GM21576 (cell line): ENCODE data around the gene LOC128125822.
"Not testable (repeated sequence)": the region's sequence is repeated elsewhere in the genome, so short reads cannot be mapped to it uniquely, and the experiment has no call there.

Experiments
- ATAC-seq: cut with Tn5 transposase; IDR thresholded peaks from one replicate; pipeline ENCODE4 v1.9.1; 2021; ENCODE audit warnings: mild to moderate bottlenecking, moderate library complexity; ENCODE audit not compliant: unreplicated experiment

The LOC128125822 gene

DNA sequence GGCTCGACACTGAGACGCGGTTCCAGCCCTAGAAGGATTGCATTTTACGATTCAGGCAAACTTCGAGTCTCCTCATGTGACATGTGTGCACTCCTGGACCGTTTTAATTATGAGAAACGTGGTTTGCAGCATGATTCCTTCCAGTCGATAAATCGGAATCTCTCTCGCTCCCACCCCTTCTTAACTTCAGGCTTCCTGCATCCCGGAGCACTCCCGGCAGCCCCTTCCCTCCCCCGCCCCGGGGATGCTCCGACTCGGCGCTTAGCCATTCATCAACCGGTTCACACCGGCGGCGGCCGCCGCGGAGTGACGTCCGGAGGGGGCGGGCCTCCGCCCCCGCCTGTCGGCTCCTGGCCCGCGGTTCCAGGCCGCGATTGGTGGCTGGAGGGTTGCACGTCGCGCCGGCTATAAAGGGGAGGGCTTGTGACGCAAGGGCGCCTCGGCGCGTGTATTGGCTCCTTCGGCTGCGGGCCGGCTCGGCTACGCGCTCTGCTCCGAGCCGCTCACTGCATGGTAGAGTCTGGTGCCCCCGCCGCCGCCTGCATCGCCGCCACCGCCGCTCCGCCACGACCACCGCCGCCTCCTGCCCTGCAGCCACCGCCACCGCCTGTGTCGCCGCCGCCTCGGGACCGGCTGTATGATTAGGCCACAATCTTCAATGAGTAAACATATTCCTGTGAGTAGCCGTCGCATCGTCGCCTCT, at the start of gene LOC128125822, which contains the start of gene PTP4A1:
LOC128125822 (plus strand) TSS at position 437 of the 703 bp plus-strand sequence.
PTP4A1 (plus strand) TSS at position 437 of the 703 bp plus-strand sequence. CDS start 4,401 bp downstream, outside the sequence.
- ATAC-seq = peak; percentile 90

DNA sequence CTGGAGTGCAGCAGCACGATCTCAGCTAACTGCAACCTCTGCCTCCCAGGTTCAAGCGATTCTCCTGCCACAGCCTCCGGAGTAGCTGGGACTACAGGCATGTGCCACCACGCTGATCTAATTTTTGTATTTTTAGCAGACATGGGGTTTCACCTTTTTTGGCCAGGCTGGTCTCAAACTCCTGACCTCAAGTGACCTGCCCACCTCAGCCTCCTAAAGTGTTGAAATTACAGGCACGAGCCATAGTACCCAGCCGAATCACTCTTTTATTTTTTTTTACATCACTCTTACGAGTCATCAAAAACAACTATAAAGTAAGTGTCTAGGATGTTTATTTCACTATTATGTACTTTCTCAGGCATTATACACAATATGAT, 49.4 kb upstream of the LOC128125822 start:
- ATAC-seq = not testable (repeated sequence)

DNA sequence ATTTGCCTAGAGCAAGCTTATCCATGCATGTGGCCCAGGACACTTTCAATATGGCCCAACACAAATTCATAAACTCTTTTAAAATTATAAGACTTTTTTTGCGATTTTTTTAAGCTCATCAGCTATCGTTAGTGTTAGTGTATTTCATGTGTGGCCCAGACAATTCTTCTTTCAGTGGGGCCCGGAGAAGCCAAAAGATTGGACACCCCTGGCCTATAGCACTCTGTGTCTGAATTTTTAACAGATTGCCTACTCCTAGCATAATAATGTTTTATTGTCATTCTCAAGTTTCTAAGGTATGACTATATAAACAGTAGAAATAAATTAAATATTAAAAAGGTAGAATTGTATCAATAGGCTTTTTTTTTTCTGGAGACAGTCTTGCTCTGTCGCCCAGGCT, 48.6 kb upstream of the LOC128125822 start:
- ATAC-seq = no peak

DNA sequence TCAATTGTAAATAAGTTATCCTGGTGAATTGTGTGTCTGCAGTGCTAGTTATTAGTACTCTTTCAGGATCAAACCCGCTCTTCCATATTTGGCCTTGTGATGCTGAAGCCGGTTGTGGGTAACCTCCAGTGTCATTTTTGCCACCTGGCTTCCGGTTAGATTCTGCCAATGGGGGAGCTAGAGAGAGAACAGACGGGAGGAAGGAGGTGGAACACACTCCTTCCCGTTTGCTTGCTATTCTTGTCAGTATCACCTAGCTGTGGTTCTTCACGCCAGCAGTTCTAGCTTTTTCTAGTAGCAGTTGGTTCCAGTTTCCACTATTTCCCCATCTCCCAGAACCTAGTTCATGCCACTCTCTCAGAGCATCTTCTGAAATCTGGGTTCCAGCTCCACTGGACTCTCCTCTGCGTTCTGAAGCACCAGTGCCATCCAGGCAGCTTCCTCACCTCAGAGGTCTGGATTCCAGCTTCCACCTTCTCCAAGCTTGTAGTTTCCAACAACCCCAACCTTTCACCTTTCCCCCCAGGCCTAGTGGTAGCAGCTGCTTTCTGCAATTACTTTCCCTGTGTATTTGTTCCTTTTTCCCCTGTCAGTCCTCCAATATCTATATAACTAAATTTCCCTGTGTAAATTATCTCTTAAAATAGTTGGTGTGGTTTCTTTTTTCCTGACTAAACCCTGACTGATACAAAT, 46.9 kb upstream of the LOC128125822 start:
- ATAC-seq = no peak

DNA sequence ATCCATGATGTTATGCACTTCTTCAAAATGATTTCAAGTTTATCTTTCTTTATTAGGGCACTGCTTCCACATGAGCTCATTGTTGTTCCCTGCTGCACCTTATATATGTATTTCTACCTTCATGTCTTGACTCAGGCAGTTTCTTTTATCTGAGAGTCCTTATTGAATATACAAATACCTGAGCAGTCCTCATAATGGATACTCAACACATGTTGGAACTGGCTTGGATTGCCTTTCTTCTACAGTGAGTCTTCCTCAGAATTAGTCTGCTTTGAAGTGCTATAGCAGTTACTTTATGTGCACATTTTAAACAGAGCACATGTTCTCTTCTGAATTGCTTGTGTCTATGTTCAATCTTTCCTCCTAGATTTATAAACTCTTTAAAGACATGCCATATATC, 45.3 kb upstream of the LOC128125822 start:
- ATAC-seq = no peak

DNA sequence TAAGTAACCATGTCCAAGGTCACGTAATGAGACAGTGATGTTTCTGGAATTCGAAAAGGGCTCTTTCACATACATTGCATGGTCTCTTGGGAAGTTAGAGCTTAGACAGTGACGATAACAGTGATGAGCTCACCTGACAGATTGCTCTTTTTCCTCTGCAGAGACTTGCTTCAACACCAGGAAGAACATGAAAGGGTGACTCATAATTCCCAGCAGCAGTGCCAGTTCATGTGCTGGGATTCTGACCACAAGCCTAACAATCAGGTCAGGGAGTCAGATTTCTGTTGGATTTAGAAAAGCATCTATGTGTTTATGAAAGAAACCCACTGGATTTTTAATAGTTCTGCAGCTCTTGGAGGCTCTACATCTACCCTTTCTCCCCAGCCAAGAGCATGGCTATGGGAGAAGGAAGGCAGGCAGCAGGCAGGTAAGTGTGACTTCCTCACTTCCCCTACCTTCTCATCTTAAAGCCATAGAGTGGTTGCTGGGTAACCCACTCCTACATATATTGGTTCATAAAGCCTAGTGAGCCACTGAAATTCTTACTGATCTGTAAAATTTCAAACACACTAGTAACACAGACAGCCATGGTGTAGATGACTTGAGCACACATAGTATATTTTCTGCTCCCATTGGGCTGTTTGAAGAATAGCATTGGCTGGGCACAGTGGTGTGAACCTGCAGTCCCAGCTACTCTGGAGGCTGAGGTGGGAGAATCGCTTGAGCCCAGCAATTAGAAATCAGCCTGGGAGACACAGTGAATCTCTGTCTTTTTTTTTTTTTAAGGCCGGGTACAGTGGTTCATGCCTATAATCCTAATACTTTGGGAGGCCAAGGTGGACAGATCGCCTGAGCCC, 44.4 kb upstream of the LOC128125822 start:
- ATAC-seq = peak; percentile 41

DNA sequence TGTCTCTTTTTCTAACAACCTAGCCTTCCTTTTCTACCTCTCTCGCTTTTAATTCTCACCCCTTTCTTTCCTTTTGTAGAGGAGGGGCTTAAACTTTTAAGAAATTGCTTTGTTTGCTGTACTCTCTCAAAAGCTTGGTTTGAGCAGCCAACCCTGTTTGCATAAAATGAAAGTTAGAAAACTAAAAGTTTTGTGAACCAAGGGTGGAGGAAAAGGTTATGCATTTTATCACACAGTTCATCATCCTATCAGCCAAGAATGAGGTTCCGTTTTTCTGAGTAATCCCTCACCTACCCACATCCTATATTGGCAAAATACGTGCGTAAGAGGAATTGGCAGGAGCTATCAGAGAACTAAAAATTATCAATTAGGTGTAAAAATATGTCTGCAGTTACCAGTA, 42.8 kb upstream of the LOC128125822 start:
- ATAC-seq = no peak

DNA sequence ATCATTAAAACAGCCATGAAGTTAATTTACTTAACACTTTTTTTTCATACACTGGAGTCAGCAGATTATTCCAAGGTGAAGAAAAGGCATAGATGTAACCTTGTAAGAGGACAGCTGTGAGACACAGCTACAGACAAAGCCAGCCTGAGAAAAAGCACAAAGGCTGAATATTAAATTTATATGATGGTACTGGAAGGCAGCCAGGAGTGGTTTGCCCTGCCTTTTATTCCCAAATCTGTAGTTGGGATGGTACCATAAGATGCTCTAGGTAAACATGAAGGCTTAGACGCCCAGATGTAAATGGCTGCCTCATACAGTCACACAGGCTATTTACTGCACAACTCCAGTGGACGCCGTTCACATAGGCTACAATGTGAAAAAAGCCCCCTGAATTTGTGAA, 42.1 kb upstream of the LOC128125822 start:
- ATAC-seq = no peak

DNA sequence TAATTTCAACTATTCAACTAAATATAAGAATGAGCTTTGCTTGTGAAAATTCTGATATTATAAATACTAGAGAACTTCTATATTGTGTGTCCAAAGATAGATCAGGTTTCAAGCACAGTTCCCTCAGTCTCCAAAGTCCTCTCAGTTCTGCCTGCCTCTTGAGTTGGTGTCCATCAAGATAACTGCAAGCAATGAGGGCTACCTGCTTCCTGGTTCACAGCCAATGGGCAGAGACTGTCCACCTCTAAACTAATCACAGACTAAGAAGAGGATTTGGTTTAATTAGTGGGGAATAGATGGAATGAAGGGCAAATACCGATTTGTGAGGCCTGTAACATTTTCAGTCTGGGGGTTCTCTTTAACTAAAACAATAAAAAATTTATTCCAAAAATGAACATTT, 41.3 kb upstream of the LOC128125822 start:
- ATAC-seq = no peak

DNA sequence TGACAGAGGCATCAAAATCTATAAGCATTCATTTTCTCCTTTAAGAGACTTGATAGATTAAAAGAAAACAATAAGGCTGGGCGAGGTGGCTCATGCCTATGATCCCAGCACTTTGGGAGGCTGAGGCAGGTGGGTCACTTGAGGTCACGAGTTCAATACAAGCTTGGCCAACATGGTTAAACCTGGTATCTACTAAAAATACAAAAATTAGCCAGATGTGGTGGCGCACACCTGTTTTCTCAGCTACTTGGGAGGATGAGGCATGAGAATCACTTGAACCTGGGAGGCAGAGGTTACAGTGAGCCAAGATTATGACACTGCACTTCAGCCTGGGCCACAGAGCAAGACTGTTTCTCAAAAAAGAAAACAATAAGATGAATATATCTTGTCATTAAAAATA, 39.3 kb upstream of the LOC128125822 start:
- ATAC-seq = no peak

DNA sequence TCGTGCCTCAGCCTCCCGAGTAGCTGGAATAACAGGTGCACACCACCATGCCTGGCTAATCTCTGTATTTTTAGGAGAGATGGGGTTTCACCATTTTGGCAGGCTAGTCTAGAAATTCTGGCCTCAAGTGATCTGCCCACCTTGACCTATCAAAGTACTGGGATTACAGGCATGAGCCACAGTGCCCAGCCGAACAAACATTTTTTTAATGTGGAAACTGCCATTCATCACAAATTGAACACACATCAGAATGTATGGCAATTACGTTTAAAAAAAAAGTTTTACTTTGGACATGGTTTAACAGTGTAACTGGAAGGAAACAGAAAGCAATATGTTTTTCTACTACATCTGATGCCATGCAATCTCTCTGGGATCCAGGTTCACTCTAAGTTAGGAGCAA, 38.3 kb upstream of the LOC128125822 start:
- no peak for ATAC-seq

DNA sequence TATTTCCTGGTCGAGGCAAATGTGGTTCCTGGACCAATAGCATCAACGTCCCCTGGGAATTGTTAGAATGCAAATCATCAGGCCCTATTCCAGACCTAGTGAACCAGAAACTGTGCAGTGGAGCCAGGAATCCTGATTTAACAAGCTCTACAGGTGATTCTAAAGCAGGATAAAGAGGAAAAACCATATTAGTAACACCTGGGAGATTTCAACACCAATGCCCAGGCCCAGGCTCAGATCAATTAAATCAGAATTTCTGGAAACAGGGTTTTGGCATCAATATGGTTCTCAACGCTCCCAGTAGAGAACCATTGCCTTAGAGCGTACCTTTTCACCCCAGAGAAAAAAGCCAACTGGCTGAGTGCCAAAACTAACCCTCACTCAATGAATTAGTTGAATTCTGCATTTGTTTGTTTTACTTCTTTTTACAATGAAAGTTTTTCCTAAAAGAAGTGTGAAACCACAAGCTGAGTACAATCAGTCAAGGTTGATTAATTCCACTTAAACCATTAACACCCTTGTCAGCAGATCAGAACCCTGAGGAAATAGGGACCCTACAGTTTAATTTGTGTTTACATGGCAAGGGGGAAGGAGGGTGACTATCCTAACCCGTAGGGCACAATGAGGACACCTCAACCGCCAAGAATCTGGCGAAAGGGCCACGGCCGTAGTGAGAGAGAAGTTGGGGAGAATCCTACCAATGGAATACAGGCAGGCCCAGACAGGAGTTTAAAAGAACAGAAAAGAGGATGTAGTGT, 34.9 kb upstream of the LOC128125822 start:
- ATAC-seq = peak; percentile 73

DNA sequence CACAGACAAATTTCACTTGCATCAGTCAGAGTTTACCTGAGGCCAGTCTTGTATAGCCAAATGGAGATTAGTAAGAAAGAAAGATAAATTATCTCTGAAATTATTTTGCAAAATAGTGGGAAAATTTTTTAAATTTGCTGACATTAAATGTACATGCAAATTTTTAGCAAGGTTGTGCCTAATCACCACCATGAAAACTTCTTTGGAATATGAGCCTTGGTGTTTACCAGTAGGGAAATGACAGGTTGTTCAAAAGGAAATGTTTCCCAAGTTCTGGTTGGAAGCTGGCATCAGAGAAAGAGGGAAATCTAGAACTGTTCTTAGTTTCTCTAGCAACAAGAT, 34.4 kb upstream of the LOC128125822 start:
- ATAC-seq = no peak

DNA sequence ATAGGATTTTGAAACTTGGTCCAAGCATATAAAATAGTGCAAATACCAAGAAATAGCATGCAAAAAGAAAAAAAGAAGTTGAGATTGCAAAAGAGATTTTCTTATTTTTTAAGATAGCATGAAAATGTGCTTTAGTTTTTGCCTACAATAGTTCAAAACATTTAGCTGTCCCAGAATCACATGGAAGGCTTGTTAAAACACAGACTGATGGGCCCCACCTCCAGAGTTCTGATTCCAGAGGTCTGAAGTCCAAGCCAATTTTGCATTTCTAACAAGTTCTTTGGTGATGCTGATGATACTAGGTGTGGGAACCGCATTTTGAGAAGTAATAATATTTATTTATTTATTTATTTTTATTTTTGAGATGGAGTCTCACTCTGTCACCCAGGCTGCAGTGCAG, 33.7 kb upstream of the LOC128125822 start:
- ATAC-seq = no peak

DNA sequence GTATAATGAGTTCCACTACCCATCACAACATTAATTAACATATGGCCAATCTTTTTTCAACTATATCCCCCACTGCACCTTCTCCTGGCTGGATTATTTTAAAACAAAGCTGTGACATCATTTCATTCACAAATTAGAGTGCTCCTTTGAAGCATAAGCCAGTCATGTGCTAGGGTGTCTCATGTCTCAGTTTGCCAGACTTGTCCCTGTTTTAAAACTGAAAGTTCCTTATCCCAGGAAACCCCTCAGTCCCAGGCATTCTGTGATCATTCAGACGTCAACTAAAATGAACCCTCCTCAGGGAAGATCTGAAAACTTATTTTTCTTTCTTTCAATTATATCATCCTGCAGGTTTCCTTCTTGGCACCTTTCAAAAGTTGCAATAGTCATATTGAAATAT, 29.3 kb upstream of the LOC128125822 start:
- ATAC-seq = no peak

DNA sequence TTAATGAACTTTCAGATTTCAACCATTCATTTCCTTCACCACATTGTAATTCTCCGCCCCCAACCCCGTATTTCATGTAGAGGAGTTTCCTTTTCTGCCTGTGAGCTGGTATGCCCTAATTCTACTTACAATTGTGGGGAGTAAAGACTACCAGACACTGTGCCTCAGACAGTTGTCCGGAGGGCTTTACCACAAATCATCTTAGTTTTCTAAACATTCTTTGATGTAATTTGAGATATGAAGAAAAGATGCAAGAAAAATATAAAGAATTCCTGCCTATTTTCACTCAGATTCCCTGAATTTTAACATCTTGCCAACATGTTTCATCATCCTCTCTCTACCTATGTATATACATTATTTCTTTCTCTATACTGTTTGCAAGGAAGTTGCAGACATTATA, 28.3 kb upstream of the LOC128125822 start:
- ATAC-seq = no peak

DNA sequence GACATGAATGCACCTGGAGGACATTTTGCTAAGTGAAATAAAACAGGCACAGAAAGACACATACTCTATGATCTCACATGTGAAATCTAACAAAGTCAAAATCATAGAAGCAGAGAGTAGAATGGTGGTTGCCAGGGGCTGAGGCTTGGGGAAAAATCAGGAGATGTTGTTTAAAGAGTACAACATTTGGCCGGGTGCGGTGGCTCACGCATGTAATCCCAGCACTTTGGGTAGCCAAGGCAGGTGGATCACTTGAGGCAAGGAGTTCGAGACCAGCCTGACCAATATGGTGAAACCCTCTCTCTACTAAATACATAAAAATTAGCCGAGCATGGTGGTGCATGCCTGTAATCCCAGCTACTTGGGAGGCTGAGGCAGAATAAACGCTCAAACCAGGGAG, 26.0 kb upstream of the LOC128125822 start:
- no peak for ATAC-seq

DNA sequence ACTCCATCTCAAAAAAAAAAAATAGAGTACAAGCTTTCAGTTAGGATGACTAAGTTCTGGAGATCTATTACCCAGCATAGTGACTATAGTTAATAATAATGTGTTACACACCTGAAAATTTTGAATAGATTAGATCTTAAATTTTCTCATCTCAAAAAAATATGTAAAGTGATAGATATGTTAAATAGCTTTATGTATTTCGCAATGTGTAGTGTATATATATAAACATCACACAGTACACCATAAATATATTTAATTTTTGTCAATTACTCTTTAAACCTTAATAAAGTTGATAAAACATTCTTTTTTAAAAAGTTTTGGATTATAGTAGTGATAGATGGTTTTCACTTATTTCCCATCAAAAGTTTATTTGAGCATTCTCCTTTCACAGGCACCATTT, 25.6 kb upstream of the LOC128125822 start:
- no peak for ATAC-seq

DNA sequence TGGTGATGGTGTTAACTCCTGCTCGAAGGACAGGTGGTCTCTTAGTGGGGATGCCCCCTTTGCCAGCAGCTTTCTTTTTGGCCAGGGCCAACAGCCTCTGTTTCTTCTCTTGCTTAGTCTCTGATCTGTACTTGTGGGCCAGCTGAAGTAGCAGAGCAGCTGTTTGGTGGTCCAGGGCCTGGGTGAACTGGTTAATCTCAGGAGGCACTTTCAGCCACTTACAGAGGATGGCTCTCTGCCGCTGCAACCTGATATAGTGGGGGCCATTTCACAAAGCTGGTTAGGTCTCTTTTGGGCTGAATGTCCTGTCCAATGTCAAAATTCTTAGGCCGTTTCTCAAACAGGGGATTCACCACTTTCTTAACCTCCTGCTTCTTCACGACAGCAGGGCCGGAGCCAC, 23.2 kb upstream of the LOC128125822 start:
- ATAC-seq = no peak

DNA sequence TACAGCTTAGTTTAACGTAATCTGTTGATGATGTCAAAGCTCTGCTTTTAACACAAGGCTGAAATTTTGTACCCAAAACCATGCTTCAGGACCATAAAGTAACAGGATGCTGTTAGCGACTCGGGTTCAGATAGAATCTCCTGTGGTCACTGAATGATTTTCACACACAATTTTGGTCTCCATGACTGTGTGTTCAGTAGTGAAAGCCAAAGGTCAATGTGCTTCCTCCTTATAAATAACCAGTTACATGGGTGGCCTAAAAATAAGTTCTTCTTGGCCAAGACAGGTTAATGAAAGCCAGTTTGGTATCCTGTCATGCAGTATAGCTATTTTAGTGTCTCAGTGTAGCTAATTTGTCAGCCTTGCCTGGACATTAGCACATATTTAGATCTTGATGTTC, 19.1 kb upstream of the LOC128125822 start:
- ATAC-seq = peak; percentile 98

DNA sequence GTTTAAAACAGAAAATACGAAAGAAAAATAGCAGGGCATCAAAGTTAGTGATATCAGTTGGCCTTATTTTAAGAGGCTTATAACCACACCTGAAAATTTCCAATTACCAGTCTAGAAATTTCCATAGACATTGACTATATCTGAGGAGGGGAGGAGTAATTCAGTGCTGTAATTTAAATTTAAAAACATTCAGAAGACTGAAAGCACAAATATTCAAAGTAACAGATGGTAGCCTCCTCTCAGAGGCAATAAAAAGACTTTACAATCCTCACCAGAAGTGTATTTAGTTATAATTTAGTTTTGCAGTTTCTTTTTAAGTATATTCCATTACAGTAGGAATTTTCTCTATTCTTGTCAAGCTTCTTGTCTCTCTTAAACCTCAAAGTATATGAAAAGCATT, 18.4 kb upstream of the LOC128125822 start:
- no peak for ATAC-seq
